HG03135 (cell line): ENCODE data around the gene THAP3.
"Not testable (repeated sequence)": the region's sequence is repeated elsewhere in the genome, so short reads cannot be mapped to it uniquely, and the experiment has no call there.

Experiments
- ATAC-seq: cut with Tn5 transposase; IDR thresholded peaks from one replicate; pipeline ENCODE4 v1.9.1; 2021; ENCODE audit warnings: mild to moderate bottlenecking, moderate library complexity; ENCODE audit not compliant: unreplicated experiment

Gene THAP3

GRCh38 chr1:6590046-6590445 is 34.6 kb upstream of the THAP3 start:
- no peak for ATAC-seq

GRCh38 chr1:6591222-6591621 is 33.4 kb upstream of the THAP3 start:
- no peak for ATAC-seq

DNA sequence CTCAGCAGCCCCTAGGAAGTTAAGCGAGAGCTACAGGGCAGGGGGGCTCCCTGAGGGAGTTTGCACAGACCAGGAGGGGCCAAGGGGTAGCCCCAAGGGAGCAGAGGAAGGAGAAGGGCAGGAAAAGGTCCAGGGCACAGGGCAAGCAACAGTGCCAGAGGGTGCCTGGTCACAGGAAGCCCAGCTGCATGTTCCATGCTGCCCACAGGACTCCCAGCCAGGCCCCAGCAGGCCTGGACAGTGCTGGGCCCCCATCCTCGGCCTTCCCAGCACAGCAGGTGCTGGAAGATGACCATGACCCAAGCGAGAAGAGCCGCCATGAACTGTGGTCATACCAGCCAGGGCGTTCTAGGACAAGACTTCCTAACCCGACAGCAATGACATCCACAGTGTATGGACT is 33.0 kb upstream of the THAP3 start:
- ATAC-seq = no peak

DNA sequence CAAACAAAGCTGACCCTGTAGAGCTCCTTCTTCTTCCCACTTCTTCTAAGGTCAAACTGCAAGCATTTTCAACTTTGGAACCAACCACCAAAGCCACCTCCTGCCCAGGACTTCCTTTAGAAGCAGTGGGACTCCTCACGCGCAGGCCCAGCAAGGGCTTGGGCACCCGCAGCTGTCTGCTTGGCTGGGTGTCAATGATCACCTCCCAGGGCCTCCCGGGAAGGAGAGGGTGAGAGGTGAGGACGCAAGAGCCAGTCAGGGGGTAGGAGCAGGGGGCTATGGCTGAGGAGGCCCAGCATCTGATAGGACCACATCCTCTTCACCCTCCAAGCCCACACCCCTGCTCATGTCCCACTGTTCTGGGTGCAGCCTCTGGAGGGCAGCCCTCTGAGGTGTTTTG is 32.2 kb upstream of the THAP3 start:
- ATAC-seq = no peak

- ATAC-seq = no peak
Measured at GRCh38 chr1:6592865-6593593, 31.6 kb upstream of the THAP3 start.

GRCh38 chr1:6593810-6594209 is 30.9 kb upstream of the THAP3 start:
- ATAC-seq = no peak

- no peak for ATAC-seq
Measured at GRCh38 chr1:6594977-6595740, 29.5 kb upstream of the THAP3 start.

DNA sequence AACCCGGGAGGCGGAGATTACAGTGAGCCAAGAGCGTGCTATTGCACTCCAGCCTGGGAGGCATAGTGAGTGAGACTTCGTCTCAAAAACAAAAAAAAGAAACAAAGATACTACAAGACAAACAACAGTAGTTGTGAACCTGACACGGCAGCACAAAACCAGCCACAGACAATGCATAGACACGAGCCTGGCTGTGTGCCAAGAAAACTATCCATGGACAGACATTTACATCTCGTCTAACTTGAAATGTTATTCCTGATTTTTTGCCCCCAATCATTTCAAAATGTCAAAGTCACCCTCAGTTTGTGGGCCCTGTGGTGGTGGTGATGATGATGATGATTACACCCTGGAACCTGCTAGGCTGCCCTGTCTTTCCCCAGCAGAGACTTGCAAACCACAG is 28.3 kb upstream of the THAP3 start:
- no peak for ATAC-seq

DNA sequence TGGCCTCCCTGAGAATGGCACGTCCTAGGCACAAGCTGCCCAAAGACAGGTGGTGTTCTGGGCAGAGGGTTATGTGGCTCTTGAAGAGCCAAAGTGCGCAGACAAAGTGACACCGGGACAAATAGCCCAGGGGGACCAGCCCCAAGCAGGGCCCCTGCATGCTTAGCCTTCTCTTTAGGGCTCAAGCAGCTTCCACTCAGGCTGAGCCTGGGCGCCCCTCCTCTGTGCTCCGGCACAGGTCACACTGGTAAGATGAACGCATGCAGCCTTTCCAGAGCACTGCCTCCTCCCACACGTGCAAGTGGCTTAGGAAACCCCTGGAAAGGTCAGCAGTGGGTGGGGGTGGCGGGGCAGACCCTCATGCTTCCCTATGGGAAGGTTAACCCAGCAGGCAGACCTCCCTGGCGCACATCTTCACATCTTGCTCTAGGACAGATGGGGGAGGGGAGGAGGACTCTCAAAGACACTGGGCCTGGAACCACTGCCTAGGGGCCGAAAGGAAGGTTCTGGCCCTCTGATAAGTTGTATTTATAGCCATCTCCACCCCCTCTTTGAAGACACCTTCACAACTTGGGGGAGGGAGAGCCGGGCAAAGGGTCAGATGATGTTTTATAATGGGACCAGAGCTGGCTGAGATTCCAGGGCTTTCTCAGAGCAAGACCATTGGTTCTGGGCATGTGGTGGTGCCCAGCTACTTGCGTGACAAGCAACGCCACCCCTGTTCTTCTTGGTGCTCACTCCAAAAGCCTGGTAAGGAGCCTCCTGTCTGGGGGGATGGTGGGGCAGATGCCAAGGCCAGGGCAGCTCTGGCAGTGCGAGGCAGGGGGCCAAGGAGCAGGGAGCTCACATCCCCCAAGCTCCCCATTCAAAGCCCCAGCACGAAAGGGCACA is 27.5 kb upstream of the THAP3 start:
- no peak for ATAC-seq

DNA sequence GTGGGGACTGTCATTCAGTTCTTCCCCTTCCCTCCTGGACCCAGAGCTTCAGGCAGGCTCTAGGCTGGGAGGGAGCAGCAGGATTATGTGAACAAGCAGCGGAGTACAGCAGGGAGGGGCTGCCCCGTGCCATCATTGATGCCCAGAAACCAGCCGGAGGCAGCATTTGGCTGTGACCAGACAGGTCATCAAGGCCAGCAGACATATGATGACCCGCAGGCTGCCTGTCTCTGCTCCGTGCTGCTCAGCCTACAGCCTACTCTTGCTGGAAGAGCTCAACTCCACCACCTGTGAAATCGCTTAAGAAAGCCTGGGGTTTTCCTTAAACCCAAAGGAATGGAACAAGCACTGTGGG is 26.9 kb upstream of the THAP3 start:
- ATAC-seq = no peak

GRCh38 chr1:6599141-6599975 is 25.3 kb upstream of the THAP3 start:
- ATAC-seq = no peak

- ATAC-seq = not testable (repeated sequence)
Measured at GRCh38 chr1:6599991-6600390, 24.7 kb upstream of the THAP3 start.

DNA sequence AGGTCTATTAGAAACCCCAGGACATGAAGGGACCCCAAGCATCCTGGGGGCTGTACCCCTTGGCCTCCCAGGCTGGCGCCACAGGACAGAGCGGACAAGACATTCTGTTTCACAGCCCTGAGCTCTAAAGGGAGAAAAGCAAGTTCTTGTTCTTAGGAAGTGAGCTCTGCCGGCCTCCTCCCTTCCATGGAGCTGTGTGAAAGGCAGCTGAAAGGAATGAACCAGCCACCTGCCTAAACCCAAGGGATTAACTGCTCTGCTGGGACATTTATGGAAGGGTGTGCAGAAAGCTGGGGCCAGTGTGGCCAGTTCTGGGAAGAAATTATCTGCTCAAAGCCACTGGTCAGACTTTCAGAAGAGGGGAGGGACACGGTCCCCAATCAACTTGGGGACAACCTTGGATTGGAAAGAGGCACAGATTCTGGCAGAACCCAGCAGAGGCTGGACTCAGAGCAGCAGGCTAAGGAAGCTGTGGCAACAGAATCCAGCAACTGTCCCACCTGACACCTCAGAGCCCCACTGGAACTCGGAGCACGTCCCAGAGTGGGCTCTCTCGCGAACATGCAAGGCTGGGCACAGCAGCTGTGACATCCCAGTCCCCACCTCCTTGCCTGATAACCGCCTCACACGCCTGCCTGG is 24.1 kb upstream of the THAP3 start:
- ATAC-seq = no peak

- ATAC-seq = peak; percentile 28
Measured at GRCh38 chr1:6601049-6601922, 23.4 kb upstream of the THAP3 start.

GRCh38 chr1:6601923-6602668 is 22.6 kb upstream of the THAP3 start:
- ATAC-seq = peak; percentile 35

- ATAC-seq = peak; percentile 50
Measured at GRCh38 chr1:6602669-6603237, 21.9 kb upstream of the THAP3 start, which contains the start of gene KLHL21. KLHL21 (minus strand) TSS chr1:6602869; CDS start chr1:6602817, 52 bp downstream.

GRCh38 chr1:6603238-6603914 is 21.3 kb upstream of the THAP3 start:
- ATAC-seq = peak; percentile 36
